ENCODE data around the gene ZNF417. TPM values are rescaled to one million over a fixed set of nuclear protein-coding genes. Genes with fewer than 3 reads are reported as not detected.
"Not testable (repeated sequence)": the region's sequence is repeated elsewhere in the genome, so short reads cannot be mapped to it uniquely, and the experiment has no call there.

The ZNF417 gene
- total RNA-seq, 1 donor from 2014 or later = 25.9 TPM

GRCh38 chr19:57905258-57905657 is 11.1 kb downstream of the ZNF417 start:
- no peak for TF ChIP-seq CTCF (IDR thresholded peaks at IDR 0.05; ENCODE audit: unreplicated experiment)
- H3K4me3 Mint-ChIP-seq (ENCODE audit: low read depth) = no peak overlapping the region
- H3K36me3 Mint-ChIP-seq (ENCODE audit: insufficient read depth) = peaks cover 34% of the 10 kb centered on the region
- H3K27me3 Mint-ChIP-seq = no peaks in the 10 kb centered on the region
- DNase-seq (ENCODE audit: low spot score, unreplicated experiment) = no peak
- H3K9me3 Mint-ChIP-seq (ENCODE audit: low read depth) = no peaks in the 10 kb centered on the region
- peaks cover 3% of the 10 kb centered on the region for H3K4me1 Mint-ChIP-seq (ENCODE audit: low read depth)
- no peak overlapping the region for H3K27ac Mint-ChIP-seq

GRCh38 chr19:57903618-57904184 is 12.7 kb downstream of the ZNF417 start:
- Mint-ChIP-seq H3K9me3 (ENCODE audit: low read depth) (no peaks in the 10 kb centered on the region), H3K27ac (no peak overlapping the region), H3K27me3 (no peaks in the 10 kb centered on the region), H3K4me1 (ENCODE audit: low read depth) (peaks cover 3% of the 10 kb centered on the region), H3K4me3 (ENCODE audit: low read depth) (no peak overlapping the region), H3K36me3 (ENCODE audit: insufficient read depth) (peaks cover 26% of the 10 kb centered on the region)
- no peak for TF ChIP-seq CTCF (IDR thresholded peaks at IDR 0.05; ENCODE audit: unreplicated experiment)
- no peak for DNase-seq (ENCODE audit: low spot score, unreplicated experiment)

GRCh38 chr19:57900311-57900710 is 16.1 kb downstream of the ZNF417 start:
- no peak overlapping the region for H3K4me3 Mint-ChIP-seq (ENCODE audit: low read depth)
- no peak for DNase-seq (ENCODE audit: low spot score, unreplicated experiment)
- peak overlapping the region; percentile 33 for H3K27ac Mint-ChIP-seq
- peaks cover 3% of the 10 kb centered on the region for H3K4me1 Mint-ChIP-seq (ENCODE audit: low read depth)
- no peaks in the 10 kb centered on the region for H3K9me3 Mint-ChIP-seq (ENCODE audit: low read depth)
- peaks cover 6% of the 10 kb centered on the region for H3K36me3 Mint-ChIP-seq (ENCODE audit: insufficient read depth)
- no peak for TF ChIP-seq CTCF (IDR thresholded peaks at IDR 0.05; ENCODE audit: unreplicated experiment)
- H3K27me3 Mint-ChIP-seq = no peaks in the 10 kb centered on the region

GRCh38 chr19:57890706-57891105 is 25.7 kb downstream of the ZNF417 start:
- H3K27ac Mint-ChIP-seq; H3K27me3 Mint-ChIP-seq; DNase-seq (ENCODE audit: low spot score, unreplicated experiment); H3K4me3 Mint-ChIP-seq (ENCODE audit: low read depth): not testable (repeated sequence)
- Mint-ChIP-seq H3K4me1 (ENCODE audit: low read depth) (peaks cover 17% of the 10 kb centered on the region), H3K9me3 (ENCODE audit: low read depth) (peaks cover 15% of the 10 kb centered on the region), H3K36me3 (ENCODE audit: insufficient read depth) (peaks cover 25% of the 10 kb centered on the region)

GRCh38 chr19:57888560-57889231 is 27.7 kb downstream of the ZNF417 start, which contains the start of gene ZNF814:
ZNF814 (minus strand) TSS chr19:57889037; CDS start chr19:57888802, 235 bp downstream.
- H3K4me1 Mint-ChIP-seq (ENCODE audit: low read depth) = peaks cover 17% of the 10 kb centered on the region
- DNase-seq (ENCODE audit: low spot score, unreplicated experiment) = peak; percentile 83
- peak within 1 kb of the TSS; percentile 93 for H3K4me3 Mint-ChIP-seq (ENCODE audit: low read depth)
- peak within 1 kb of the TSS; percentile 94 for H3K27ac Mint-ChIP-seq
- peaks cover 18% of the 10 kb centered on the region for H3K9me3 Mint-ChIP-seq (ENCODE audit: low read depth)
- H3K36me3 Mint-ChIP-seq (ENCODE audit: insufficient read depth) = peaks cover 46% of the 10 kb centered on the region
- TF ChIP-seq CTCF (IDR thresholded peaks at IDR 0.05; ENCODE audit: unreplicated experiment) = peak; percentile 58
- H3K27me3 Mint-ChIP-seq = no peaks in the 10 kb centered on the region

Measured in progenitor cell of endocrine pancreas (in vitro differentiated cells).